Sigmoid colon (tissue), 7 donors: ENCODE results near the gene SGPP1. TPM values are rescaled to one million over a fixed set of nuclear protein-coding genes. Genes with fewer than 3 reads are reported as not detected.
"Not testable (repeated sequence)": the region's sequence is repeated elsewhere in the genome, so short reads cannot be mapped to it uniquely, and the experiment has no call there.

Experiments
- DNase-seq: peaks from one replicate; pipeline ENCODE4 v3.0.0-alpha.2; 2019
- H3K27ac ChIP-seq, 4 donors: fragments of 200-600 bp; sonication (generic); one replicate each; pipeline ENCODE4 v1.5.1; 2016 to 2019; ENCODE audit warnings: mild to moderate bottlenecking in 1 of 4
- H3K27me3 ChIP-seq, 3 donors: fragments of 200-600 bp; sonication (generic); one replicate each; pipeline ENCODE4 v1.5.1; 2019; ENCODE audit warnings: mild to moderate bottlenecking in 1 of 3
- H3K36me3 ChIP-seq, 4 donors: fragments of 200-600 bp; sonication (generic); one replicate each; pipeline ENCODE4 v1.5.1; 2016 to 2019
- H3K4me1 ChIP-seq, 4 donors: fragments of 200-600 bp; sonication (generic); one replicate each; pipeline ENCODE4 v1.5.1; 2017 to 2019
- H3K4me3 ChIP-seq, 4 donors: fragments of 200-600 bp; sonication (generic); one replicate each; pipeline ENCODE4 v1.5.1; 2017 to 2019; ENCODE audit warnings: mild to moderate bottlenecking in 2 of 4, moderate library complexity in 1 of 4
- H3K9me3 ChIP-seq, 4 donors: fragments of 200-600 bp in 3 of 4; sonication (generic) in 3 of 4; one replicate each; pipeline versions ENCODE4 v1.5.1 to v1.6.1; 2013 to 2019
- CTCF ChIP-seq, 4 experiments: fragments of 450-650 bp in 3 of 4; fragments of 200-600 bp in 1 of 4; IDR thresholded peaks; one replicate each; pipeline ENCODE4 v1.5.1; 2016 to 2019; ENCODE audit warnings: antibody characterized with exemption in 4 of 4, mild to moderate bottlenecking in 3 of 4, moderate library complexity in 2 of 4
- EP300 ChIP-seq, 4 donors: sonication (generic); formaldehyde crosslinking; IDR thresholded peaks; one replicate each; pipeline ENCODE4 v1.6.1; 2017; ENCODE audit warnings: antibody characterized with exemption in 4 of 4
- POLR2A ChIP-seq, 2 donors: fragments of 450-650 bp; IDR thresholded peaks; one replicate each; pipeline ENCODE4 v1.6.1; 2016; ENCODE audit warnings: antibody characterized with exemption in 2 of 2, mild to moderate bottlenecking in 2 of 2, moderate library complexity in 2 of 2
- POLR2AphosphoS5 ChIP-seq, 4 donors: sonication (generic); formaldehyde crosslinking; IDR thresholded peaks; one replicate each; pipeline ENCODE4 v1.6.1; 2017; ENCODE audit warnings: antibody characterized with exemption in 4 of 4
- WGBS, 2 donors: extraction: QIAGEN DNeasy Blood & Tissue Kit; methylation state at CpG; one replicate each; pipeline ENCODE4 v1.1.7; 2013; 5-methylcytosine and 5-hydroxymethylcytosine counted together
- intact Hi-C: fragments of 100-400 bp; cut with DNase I; formaldehyde crosslinking; loops from one replicate; pipeline ENCODE4 v1.15.1; 2023
- polyA plus RNA-seq, 3 donors: library from polyadenylated mRNA; stranded (reverse); fragments of 200-250 nt; gene quantifications; one replicate each; pipeline ENCODE4 v1.2.3, GENCODE V29; 2013
- total RNA-seq, 4 donors: library from RNA; depleted of rRNA; stranded (reverse); fragments of >200 nt; gene quantifications; one replicate each; pipeline ENCODE4 v1.1.0, GENCODE V29; 2016
- donor health status: healthy with polysubstance abuse.
- donor health status: Bipolar disorder and iron deficiency.
- donor health status: healthy.

SGPP1 gene
- total and polyA plus RNA-seq, 7 donors = 2.4 to 20.9 (median 18.2) TPM

GRCh38 chr14:63663428-63664341 is 64.2 kb downstream of the SGPP1 start:
- no peaks in the 10 kb centered on the region for H3K9me3 ChIP-seq
- H3K4me3 ChIP-seq = no peak overlapping the region
- TF ChIP-seq POLR2A (IDR thresholded peaks at IDR 0.05) (no peak), POLR2AphosphoS5 (IDR thresholded peaks at IDR 0.05) (no peak), CTCF (IDR thresholded peaks at IDR 0.05) (no peak)
- WGBS, 2 donors = 91 to 96% methylated on average over 12 of the region's 12 CpGs
- H3K27me3 ChIP-seq = no peaks in the 10 kb centered on the region
- H3K27ac ChIP-seq = no peak overlapping the region
- H3K4me1 ChIP-seq = no peaks in the 10 kb centered on the region
- no peaks in the 10 kb centered on the region for H3K36me3 ChIP-seq
- no peak for DNase-seq
- intact Hi-C loops = no loop called here

GRCh38 chr14:63662776-63663175 is 65.1 kb downstream of the SGPP1 start:
- H3K4me3 ChIP-seq = no peak overlapping the region

GRCh38 chr14:63661881-63662280 is 66.0 kb downstream of the SGPP1 start:
- H3K36me3 ChIP-seq, intact Hi-C loops, H3K27ac ChIP-seq, H3K27me3 ChIP-seq, H3K4me1 ChIP-seq, DNase-seq, H3K9me3 ChIP-seq, H3K4me3 ChIP-seq: not testable (repeated sequence)
- WGBS, 2 donors = 96 to 97% methylated on average over 10 of the region's 10 CpGs

More at GRCh38 chr14:63662776-63663175, 65.1 kb downstream of the SGPP1 start:
- no peak for TF ChIP-seq POLR2A (IDR thresholded peaks at IDR 0.05)
- Histone ChIP-seq H3K36me3 (no peaks in the 10 kb centered on the region), H3K27me3 (no peaks in the 10 kb centered on the region), H3K27ac (no peak overlapping the region), H3K9me3 (no peaks in the 10 kb centered on the region), H3K4me1 (no peaks in the 10 kb centered on the region)
- DNase-seq = no peak
- intact Hi-C loops = no loop called here
- WGBS, 2 donors = 93 to 96% methylated on average over 8 of the region's 8 CpGs

- DNase-seq = no peak
- Histone ChIP-seq H3K36me3 (no peaks in the 10 kb centered on the region), H3K4me1 (no peaks in the 10 kb centered on the region), H3K27ac (no peak overlapping the region), H3K9me3 (no peaks in the 10 kb centered on the region), H3K4me3 (no peak overlapping the region), H3K27me3 (no peaks in the 10 kb centered on the region)
- no peak for TF ChIP-seq POLR2A (IDR thresholded peaks at IDR 0.05)
- WGBS, 2 donors = 39 to 72% methylated on average over 4 of the region's 4 CpGs
- intact Hi-C loops = no loop called here
Observed at GRCh38 chr14:63659726-63660125, 68.1 kb downstream of the SGPP1 start.

GRCh38 chr14:63656194-63656593 is 71.7 kb downstream of the SGPP1 start:
- H3K9me3 ChIP-seq = no peaks in the 10 kb centered on the region
- no peaks in the 10 kb centered on the region for H3K36me3 ChIP-seq
- no peaks in the 10 kb centered on the region for H3K4me1 ChIP-seq
- intact Hi-C loops = no loop called here
- no peak overlapping the region for H3K4me3 ChIP-seq
- TF ChIP-seq POLR2A (IDR thresholded peaks at IDR 0.05) = no peak
- no peak for TF ChIP-seq CTCF (IDR thresholded peaks at IDR 0.05)
- no peak for TF ChIP-seq EP300 (IDR thresholded peaks at IDR 0.05)
- TF ChIP-seq POLR2AphosphoS5 (IDR thresholded peaks at IDR 0.05) = no peak
- 83 to 85% methylated on average over 4 of the region's 4 CpGs for WGBS, 2 donors
- DNase-seq = no peak
- no peaks in the 10 kb centered on the region for H3K27me3 ChIP-seq
- H3K27ac ChIP-seq = no peak overlapping the region

- no peaks in the 10 kb centered on the region for H3K36me3 ChIP-seq
- 86 to 89% methylated on average over 2 of the region's 2 CpGs for WGBS, 2 donors
- no peaks in the 10 kb centered on the region for H3K27me3 ChIP-seq
- no peaks in the 10 kb centered on the region for H3K4me1 ChIP-seq
- TF ChIP-seq EP300 (IDR thresholded peaks at IDR 0.05) (no peak), POLR2AphosphoS5 (IDR thresholded peaks at IDR 0.05) (no peak), POLR2A (IDR thresholded peaks at IDR 0.05) (no peak), CTCF (IDR thresholded peaks at IDR 0.05) (no peak)
- no peak overlapping the region for H3K27ac ChIP-seq
- intact Hi-C loops = no loop called here
- H3K9me3 ChIP-seq = no peaks in the 10 kb centered on the region
- no peak overlapping the region for H3K4me3 ChIP-seq
- no peak for DNase-seq
Observed at GRCh38 chr14:63654936-63655335, 72.9 kb downstream of the SGPP1 start.
